Breast epithelium (tissue), 3 donors: ENCODE results near the gene LUZP1.

Experiments
- CTCF ChIP-seq, 3 donors: fragments of 450-650 bp; IDR thresholded peaks; one replicate each; pipeline ENCODE4 v1.5.1; 2016 to 2017; ENCODE audit warnings: antibody characterized with exemption in 3 of 3, mild to moderate bottlenecking in 3 of 3, moderate library complexity in 3 of 3
- POLR2AphosphoS5 ChIP-seq, 3 donors: sonication (generic); formaldehyde crosslinking; IDR thresholded peaks; one replicate each; pipeline ENCODE4 v1.6.1; 2017; ENCODE audit warnings: antibody characterized with exemption in 3 of 3

GRCh38 chr1:23185381-23185780, 16.7 kb upstream of the LUZP1 start:
- TF ChIP-seq CTCF (IDR thresholded peaks at IDR 0.05) (no peak), POLR2AphosphoS5 (IDR thresholded peaks at IDR 0.05) (no peak)
